NCI-H2196 treated with DMSO at 0.1 percent for 48 hours (cell line): ENCODE data around the gene SCAI.
"Not testable (repeated sequence)": the region's sequence is repeated elsewhere in the genome, so short reads cannot be mapped to it uniquely, and the experiment has no call there.

Experiments used
- DNase-seq: peaks from one replicate; lab custom pipeline; 2025; ENCODE audit not compliant: unreplicated experiment; lab: John Stamatoyannopoulos, UW

SCAI gene

DNA sequence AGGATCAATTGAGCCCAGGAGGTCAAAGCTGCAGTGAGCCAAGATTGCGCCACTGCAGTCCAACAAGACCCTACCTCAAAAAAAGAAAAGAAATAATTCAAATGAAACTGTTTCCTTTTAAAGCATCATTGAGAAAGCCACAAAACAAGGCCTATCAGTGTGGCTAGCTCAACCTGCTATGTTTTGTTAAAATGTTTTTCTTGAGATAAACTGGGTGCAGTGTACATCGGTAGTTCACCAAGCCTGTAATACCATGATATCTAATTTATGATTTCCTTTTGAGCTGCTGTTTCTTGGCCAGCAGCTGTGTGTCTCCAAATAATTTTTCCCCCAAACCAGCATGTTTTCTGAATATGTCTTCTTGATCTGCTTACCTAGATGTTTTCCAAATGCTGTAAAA, 105.2 kb downstream of the SCAI start:
- DNase-seq = no peak

DNA sequence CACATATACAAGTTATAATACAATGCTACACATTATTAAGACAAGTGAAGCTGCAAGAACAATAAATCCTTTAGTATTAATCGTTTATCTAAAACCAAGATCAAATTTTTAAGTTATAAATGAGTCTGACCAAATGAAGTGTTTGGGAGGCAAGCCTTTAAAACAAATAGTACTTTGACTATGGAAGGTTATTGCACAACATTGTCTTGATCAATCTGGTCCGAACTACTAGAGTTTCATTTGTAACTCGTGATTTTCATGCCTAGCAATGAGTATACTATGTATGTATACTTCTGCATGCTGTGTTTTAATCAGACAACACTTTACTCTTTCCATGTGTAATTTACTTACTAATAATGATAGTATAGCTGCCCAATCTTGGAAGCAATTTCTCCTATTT, 115.3 kb downstream of the SCAI start:
- DNase-seq = no peak

- DNase-seq = no peak
These were observed 118.4 kb downstream of the SCAI start for GRCh38 chr9:125024917-125025316.

DNA sequence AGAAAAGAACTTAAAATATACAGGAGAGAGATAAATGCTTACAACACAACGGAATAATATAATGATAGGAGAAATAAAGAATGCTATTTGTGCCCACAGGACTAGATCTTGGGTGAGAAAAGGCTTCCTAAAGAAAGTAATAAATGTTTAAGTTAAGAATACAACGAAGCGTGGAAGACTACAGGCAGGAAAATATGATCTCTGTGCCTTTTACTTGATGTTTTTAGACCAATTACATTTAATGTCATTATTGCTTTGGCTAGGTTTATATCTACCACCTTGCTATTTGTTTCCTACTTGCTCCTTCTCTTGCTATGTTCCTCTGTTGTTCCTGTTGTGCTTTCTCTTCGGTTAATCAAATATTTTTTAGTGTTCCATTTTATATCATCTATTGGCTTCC, 122.3 kb downstream of the SCAI start:
- no peak for DNase-seq

DNA sequence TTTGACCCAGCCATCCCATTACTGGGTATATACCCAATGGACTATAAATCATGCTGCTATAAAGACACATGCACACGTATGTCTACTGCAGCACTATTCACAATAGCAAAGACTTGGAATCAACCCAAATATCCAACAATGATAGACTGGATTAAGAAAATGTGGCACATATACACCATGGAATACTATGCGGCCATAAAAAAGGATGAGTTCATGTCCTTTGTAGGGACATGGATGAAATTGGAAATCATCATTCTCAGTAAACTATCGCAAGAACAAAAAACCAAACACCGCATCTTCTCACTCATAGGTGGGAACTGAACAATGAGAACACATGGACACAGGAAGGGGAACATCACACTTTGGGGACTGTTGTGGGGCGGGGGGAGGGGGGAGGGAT, 127.7 kb downstream of the SCAI start:
- not testable (repeated sequence) for DNase-seq

GRCh38 chr9:125012013-125012412, 131.3 kb downstream of the SCAI start:
- DNase-seq = not testable (repeated sequence)

GRCh38 chr9:125008599-125008998, 134.7 kb downstream of the SCAI start:
- no peak for DNase-seq

DNA sequence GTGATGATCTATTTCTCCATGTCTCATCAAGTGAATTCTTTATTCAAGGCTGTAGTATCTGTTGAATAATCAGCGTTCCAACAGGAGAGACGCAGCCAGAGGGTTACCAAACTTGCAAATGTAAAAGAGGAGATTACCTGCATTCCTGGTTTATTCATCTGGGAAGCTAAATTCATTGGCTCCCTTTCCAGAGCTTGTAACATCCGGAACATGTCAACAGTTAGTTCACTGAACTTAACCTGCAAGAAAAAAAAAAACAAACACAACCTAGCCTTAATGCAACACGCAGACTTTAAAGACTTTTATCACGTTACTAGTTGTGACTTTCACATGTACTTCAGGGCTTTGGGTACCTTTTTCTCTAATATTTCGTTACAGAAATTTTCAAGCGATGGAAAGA, 140.0 kb downstream of the SCAI start:
- no peak for DNase-seq

DNA sequence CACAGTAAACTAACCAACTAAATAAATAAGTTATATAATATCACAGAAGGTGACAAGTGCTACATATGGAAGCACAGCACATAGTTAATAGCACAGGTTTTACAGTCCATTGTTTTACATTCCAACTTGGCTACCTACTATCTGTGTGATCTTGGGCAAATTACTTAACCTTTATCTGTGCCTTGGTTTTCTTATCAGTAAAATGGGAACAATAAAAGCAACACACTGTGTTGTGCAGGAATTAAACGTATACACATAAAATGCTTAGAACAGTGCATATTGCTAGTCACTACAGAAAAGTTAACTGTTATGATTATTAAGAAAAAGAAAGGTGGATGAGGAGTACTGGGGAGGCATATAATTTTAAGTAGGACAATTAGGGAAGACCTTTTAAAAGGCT, 159.6 kb downstream of the SCAI start:
- DNase-seq = no peak

DNA sequence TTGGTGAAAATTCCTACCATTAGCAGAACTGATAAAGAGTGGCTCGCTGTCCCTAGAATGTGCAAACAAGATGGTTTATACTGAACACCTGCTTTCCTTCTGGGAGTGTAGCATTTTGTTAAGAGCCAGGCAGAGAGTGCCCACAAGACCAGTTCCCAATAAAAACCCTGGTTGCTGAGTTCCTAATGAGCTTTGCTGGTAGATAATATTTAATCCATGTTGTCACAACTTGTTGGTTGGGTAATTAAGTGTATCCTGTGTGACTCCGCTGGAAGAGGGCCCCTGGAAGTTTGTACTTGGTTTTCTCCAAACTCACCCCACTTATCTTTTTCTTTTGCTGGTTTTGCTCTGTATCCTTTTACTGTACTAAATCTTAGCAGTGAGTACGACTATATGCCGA, 162.9 kb downstream of the SCAI start:
- DNase-seq = no peak

- no peak for DNase-seq
These were observed 168.2 kb downstream of the SCAI start for GRCh38 chr9:124975131-124975530.

- no peak for DNase-seq
These were observed 169.5 kb downstream of the SCAI start for GRCh38 chr9:124973807-124974206.

- no peak for DNase-seq
These were observed 171.0 kb downstream of the SCAI start for GRCh38 chr9:124972241-124972770.

- no peak for DNase-seq
These were observed 173.9 kb downstream of the SCAI start for GRCh38 chr9:124969401-124969800.

DNA sequence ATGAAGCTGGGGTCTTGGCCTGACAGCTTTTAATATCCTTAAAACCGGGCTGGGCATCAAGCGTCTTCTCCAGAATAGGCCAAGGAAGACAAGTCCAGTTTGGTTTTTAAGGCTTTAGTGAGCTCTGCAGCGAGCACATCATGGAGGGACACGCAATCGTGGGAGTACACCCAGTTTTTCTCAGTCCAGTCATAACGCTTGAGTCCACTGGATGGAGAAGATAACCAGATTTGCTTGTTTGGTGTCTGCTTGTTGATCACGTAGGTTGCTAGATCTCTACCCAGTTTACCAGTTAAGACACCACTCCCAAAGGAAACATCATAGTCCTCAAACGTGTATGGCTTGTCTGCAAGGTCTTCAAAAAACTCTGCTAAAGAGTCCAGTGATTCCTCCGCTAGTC, 175.1 kb downstream of the SCAI start:
- DNase-seq = no peak

GRCh38 chr9:124965775-124966568, 177.4 kb downstream of the SCAI start:
- not testable (repeated sequence) for DNase-seq

GRCh38 chr9:124964604-124965003, 178.7 kb downstream of the SCAI start:
- no peak for DNase-seq

DNA sequence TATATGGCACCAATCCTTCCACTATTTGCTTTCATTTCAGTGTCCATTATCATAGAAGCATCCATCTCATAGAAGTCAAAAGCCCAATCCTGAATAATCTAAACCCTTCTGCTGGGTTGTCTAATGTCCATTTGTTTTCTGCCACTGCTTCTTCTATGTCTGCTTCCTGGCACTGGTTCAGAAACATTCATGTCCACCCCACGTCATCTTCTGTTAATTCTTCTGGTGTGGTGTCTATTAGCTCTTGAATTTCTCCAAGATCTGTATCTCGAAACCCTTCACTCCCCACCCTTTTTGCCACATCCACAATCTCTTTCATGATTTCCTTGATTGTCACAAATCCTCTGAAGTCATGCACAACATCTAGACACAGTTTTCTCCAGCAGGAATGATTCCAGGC, 179.3 kb downstream of the SCAI start:
- no peak for DNase-seq

GRCh38 chr9:124960409-124960752, 182.9 kb downstream of the SCAI start:
- DNase-seq = no peak

DNA sequence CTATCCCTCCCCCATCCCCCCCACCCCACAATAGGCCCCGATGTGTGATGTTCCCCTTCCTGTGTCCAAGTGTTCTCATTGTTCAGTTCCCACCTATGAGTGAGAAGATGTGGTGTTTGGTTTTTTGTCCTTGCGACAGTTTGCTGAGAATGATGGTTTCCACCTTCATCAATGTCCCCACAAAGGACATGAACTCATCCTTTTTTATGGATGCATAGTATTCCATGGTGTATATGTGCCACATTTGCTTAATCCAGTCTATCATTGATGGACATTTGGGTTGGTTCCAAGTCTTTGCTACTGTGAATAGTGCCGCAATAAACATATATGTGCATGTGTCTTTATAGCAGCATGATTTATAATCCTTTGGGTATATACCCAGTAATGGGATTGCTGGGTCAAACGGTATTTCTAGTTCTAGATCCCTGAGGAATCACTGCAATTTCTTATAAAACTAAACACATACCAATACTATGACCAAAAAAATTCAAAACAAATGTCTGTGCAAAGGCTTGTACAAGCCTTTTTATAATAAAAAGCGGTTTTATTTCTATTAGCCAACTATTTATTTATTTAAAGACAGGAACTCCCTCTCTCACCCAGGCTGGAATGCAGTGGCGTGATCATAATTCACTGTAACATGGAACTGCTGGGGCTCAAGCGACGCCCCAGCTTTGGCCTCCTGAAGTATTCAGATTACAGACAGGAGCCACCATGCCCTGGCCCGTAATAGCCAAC, 183.5 kb downstream of the SCAI start:
- not testable (repeated sequence) for DNase-seq

DNA sequence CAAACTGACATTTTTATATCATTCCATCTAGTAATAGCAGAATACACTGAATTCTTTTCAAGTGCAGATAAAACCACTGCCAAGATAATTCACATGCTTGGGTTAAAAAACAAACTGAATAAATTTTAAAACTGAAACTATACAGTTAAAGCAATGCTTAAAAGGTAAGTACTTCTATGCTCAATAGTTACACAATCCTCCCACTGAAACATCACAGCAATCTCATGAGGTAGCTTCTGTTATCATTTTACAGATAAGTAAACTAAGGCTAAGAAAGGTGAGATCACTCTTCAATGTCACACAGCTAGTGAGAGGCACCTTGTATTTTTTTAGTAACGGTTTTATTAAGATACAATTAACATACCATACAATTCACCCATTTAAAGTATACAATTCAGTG, 189.1 kb downstream of the SCAI start:
- no peak for DNase-seq

DNA sequence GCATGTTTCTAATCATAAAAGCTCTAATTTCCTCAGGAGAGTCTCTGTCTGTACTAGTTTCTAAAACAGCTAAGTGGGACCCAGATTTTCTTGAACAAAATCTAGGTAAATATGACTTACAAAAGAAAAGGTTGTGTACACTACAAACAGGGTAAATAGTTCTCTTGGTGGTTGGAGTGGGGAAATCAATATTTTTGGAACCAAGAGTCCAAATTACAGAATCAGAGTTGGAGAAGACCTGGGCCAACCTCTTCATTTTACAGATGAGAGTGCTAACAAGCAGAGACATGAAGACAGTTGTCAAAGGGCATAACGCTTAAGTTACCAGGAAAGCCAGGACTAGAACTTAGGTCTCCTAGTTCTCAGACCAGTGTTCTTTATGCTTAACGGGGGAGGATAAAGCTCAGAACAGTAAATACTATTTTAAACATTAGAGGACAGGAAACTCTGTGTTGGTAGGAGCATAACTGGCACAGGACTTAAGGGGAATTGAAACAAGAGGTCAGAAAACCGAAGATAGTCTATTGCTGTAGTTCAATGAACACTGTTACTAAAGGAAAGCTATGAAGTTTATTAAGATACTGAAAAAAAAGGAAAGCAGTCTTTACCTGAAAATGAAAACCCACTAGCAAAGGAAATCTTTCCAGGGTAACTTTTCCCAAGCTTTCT, 193.1 kb downstream of the SCAI start:
- DNase-seq = no peak
